Measurements from ENCODE around the gene RABL2B.
"Not testable (repeated sequence)": the region's sequence is repeated elsewhere in the genome, so short reads cannot be mapped to it uniquely, and the experiment has no call there.

The RABL2B gene

GRCh38 chr22:50783033-50783879, at the start of gene RABL2B:
Gene RABL2B (minus strand): TSS chr22:50783636. CDS start chr22:50782294, 1,342 bp downstream.
- DNase-seq (ENCODE audit: low read depth in 2 of 2): peak; percentile 77 to 82

- not testable (repeated sequence) for DNase-seq (ENCODE audit: low read depth in 2 of 2)
These were observed 3.5 kb upstream of the RABL2B start for GRCh38 chr22:50786936-50787335.

DNA sequence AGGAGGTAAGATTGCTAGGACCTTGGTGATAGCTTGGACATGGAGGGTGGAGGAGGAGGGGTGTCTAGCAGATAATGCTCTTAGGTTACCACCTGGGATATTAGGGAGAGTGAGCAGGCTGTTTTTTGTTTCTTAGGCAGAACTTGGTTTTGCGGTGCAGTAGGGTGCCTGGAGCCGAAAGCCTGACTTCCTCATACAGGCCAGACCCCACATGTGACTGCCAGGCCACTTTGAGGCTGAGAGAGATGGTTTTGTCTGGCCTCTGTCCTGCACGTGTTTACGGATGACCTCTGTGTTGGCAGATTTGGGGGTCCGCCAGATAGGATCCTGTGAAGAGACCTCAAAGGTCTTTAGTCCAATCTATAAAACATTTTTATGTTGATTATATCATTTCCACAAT, 1.9 kb upstream of the RABL2B start:
- not testable (repeated sequence) for DNase-seq (ENCODE audit: low read depth in 2 of 2)

DNA sequence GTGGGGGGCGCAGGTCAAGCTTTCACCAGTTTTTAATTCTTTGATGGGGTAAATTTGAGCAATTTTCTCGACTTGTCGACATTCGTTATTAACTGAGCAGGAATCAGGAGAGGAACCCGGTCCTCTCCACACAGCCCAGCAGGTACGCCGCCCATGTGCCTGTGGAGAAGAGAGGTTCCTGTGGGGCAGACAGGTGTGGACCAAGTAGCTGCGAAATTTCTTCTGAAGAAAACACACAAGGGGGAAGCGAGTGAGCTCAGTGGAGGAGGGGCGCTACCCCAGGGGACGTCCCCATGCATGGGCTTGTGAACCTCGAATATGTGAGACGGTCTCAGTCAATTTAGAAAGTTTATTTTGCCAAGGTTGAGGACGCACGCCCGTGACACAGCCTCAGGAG, 442 bp upstream of the RABL2B start:
- DNase-seq (ENCODE audit: low read depth in 2 of 2): peak in 1 of 2 donors; percentile 7

DNA sequence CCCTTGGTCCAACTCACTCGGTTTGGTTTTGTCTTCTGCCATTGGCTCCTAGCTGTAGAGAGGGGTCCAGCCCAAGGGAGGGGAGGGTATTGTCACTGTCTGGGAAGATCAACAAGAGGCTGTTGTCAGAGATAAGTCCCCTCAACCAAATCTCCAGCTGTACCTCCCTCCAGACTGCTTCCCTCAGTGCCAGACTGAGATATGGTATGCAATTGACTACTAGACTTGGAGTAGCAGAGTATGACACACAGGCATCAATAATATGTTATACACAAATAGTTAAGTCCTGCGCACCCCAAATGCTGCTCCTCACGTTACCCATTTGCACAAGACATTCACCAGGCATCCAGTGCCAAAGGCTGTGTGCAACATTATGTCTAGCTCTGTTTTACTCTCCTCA, 1.2 kb downstream of the RABL2B start:
- DNase-seq (ENCODE audit: low read depth in 2 of 2): not testable (repeated sequence)

DNA sequence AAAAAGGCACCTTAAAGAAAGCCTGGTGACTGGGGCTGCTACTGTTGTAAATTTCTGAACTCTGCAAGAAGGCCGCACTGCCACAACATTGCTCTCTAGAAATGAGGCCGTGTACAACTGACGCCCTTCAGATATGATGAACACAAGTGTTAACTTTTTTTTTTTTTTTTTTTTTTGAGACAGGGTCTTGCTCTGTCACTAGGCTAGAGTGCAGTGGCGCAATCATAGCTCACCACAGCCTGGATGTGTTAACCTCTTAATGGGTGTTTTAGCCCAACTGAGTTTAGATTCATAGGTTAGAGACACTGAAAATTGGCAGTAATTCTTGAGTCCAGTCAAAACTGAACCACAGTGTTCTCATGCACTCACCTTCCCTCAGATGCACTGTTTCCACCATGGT, 3.2 kb downstream of the RABL2B start:
- peak in 1 of 2 donors; percentile 14 for DNase-seq (ENCODE audit: low read depth in 2 of 2)

- not testable (repeated sequence) for DNase-seq (ENCODE audit: low read depth in 2 of 2)
These were observed 5.8 kb downstream of the RABL2B start for GRCh38 chr22:50777631-50778030.

DNA sequence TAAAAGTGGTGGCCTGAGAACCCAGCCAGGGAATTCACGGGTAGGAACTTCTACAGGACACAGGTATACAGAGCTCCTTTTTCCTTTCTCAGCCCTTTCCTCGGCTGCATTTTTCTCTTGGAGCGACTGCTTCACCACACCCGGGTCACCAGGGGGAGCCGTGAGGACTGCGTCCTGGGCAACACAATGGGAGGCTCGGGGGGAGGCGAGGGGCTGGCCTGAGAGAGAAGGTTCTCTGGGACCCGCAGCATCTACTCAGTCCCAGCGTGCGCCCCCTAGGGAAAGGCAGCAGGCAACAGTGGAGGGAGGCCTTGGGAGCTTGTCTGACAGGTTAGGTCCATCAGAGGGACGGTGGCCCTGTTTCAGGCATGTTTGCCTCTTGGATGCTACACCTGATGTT, 8.3 kb downstream of the RABL2B start:
- peak in 1 of 2 donors; percentile 22 for DNase-seq (ENCODE audit: low read depth in 2 of 2)

- not testable (repeated sequence) for DNase-seq (ENCODE audit: low read depth in 2 of 2)
These were observed 19.1 kb downstream of the RABL2B start for GRCh38 chr22:50764288-50764687.

GRCh38 chr22:50761829-50762228, 21.6 kb downstream of the RABL2B start:
- DNase-seq (ENCODE audit: low read depth in 2 of 2): not testable (repeated sequence)

DNA sequence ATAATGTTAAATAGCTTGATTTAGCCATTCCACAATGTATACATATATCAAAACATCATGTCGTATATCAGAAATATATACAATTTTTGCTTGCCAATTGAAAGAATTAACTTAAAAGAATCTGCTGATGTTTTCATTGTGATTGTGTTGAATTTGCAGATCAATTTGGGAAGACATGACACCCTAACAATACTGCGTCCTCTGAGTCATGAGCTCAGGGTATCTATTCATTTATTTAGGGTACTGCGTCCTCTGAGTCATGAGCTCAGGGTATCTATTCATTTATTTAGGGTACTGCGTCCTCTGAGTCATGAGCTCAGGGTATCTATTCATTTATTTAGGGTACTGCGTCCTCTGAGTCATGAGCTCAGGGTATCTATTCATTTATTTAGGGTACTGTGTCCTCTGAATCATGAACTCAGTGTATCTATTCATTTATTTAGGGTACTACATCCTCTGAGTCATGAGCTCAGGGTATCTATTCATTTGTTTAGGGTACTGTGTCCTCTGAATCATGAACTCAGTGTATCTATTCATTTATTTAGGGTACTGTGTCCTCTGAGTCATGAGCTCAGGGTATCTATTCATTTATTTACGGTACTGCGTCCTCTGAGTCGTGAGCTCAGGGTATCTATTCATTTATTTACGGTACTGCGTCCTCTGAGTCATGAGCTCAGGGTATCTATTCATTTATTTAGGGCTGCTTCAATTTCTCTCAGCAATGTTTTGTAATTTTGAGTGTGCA, 23.7 kb downstream of the RABL2B start:
- DNase-seq (ENCODE audit: low read depth in 2 of 2): not testable (repeated sequence)

GRCh38 chr22:50756949-50757491, 26.4 kb downstream of the RABL2B start:
- peak; percentile 11 to 33 for DNase-seq (ENCODE audit: low read depth in 2 of 2)

DNA sequence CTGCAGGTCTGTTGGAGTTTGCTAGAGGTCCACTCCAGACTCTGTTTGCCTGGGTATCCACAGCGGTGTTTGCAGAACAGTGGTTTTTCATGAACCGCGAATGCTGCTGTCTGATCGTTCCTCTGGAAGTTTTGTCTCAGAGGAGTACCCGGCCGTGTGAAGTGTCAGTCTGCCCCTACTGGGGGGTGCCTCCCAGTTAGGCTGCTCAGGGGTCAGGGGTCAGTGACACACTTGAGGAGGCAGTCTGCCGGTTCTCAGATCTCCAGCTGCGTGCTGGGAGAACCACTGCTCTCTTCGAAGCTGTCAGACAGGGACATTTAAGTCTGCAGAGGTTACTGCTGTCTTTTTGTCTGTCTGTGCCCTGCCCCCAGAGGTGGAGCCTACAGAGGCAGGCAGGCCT, 27.0 kb downstream of the RABL2B start:
- not testable (repeated sequence) for DNase-seq (ENCODE audit: low read depth in 2 of 2)

- DNase-seq (ENCODE audit: low read depth in 2 of 2): not testable (repeated sequence)
These were observed 28.2 kb downstream of the RABL2B start for GRCh38 chr22:50755251-50755650.

DNA sequence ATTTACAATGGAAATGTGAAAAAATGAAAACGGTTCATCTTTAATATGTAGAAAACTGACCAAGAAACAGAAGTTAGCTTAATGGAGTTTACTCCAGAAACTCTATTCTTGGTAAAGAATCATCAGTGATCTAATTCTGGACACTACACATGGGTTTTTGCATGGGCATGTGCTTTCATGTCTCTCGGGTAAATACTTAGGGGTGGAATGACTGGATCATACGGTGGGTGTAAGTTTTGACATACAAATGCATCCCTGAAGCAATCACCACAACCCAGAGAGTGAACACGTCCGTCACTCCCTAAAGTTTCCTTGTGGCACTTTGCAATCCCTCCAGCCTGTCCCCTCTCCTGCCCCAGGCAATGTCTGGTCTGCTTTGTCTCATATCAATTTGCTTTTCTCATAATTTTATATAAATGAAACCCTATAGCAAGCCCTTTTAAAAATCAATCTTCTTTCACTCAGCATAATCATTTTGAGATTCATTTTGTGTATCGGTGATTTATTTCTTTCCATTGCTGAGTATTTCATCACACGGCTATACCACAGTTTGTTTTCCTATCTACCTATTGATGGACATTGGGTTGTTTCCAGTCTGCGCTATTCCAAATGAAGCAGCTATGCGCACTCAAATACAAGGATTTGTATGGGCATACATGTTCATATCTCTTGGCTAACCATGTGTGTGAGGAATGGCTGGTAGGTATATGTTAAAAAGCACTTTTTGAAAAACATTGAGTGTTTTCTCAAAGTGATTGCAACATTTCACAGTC, 33.9 kb downstream of the RABL2B start:
- DNase-seq (ENCODE audit: low read depth in 2 of 2): not testable (repeated sequence)

- DNase-seq (ENCODE audit: low read depth in 2 of 2): not testable (repeated sequence)
These were observed 34.8 kb downstream of the RABL2B start for GRCh38 chr22:50748630-50749029.

DNA sequence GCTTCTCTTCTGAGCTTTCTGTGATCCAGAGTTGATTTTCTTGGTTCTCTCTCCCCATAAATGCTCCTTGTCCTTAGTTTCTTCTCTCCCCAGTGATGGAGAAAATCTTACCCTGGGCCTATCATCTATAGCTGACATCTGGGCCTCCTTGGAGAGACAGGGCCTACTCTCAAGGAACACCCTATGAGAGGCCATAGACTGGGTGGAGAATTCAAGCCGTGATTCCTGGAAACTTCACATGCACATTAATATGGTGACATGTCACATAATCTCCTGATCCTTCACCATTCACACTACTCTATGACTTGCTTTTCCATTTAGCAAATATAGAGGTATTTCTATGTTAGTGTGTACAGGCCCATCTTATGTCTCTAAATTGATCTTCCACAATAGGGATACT, 35.9 kb downstream of the RABL2B start:
- DNase-seq (ENCODE audit: low read depth in 2 of 2): not testable (repeated sequence)

DNA sequence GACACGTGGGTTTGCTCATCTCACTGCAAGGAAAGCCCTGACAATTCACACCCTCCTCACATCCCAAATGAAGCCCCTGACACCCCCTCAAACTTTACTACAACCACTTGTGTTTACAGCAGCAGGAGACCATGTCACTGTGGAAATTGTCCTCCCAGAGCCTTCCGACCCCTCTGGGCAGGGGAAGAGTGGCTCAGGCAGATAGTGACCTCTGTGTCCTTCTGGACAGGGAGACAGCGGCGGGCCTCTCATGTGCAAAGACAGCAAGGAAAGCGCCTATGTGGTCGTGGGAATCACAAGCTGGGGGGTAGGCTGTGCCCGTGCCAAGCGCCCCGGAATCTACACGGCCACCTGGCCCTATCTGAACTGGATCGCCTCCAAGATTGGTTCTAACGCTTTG, 39.0 kb downstream of the RABL2B start:
- DNase-seq (ENCODE audit: low read depth in 2 of 2): not testable (repeated sequence)

- not testable (repeated sequence) for DNase-seq (ENCODE audit: low read depth in 2 of 2)
These were observed 42.7 kb downstream of the RABL2B start for GRCh38 chr22:50740714-50741113.

- no peak for DNase-seq (ENCODE audit: low read depth in 2 of 2)
These were observed 43.5 kb downstream of the RABL2B start for GRCh38 chr22:50739894-50740293.

DNA sequence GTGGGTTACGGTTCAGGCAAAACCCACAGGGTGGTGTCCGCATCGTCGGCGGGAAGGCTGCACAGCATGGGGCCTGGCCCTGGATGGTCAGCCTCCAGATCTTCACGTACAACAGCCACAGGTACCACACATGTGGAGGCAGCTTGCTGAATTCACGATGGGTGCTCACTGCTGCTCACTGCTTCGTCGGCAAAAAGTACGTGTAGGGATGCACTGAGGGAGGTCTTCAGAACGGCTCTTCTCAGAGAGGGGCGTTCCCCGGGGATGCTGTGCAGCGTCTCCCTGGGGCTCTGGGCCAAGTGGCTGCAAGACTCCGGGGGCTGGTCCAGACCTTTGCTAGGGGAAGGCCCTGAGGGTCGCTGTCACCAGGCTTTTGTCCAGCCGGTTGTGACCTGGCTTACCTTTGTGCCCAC, 44.2 kb downstream of the RABL2B start:
- no peak for DNase-seq (ENCODE audit: low read depth in 2 of 2)

Data from stimulated activated CD8-positive, alpha-beta memory T cell treated with anti-CD3 and anti-CD28 coated beads, Interleukin-2, amount 100 ng/mL, for 48 hours (primary cell).